NCI-H526 (cell line): Measurements from ENCODE around the gene TBRG4.

Experiments used
- DNase-seq, 2 experiments: peaks; one replicate each; lab custom pipeline; 2025; lab: John Stamatoyannopoulos, UW

TBRG4 gene

DNA sequence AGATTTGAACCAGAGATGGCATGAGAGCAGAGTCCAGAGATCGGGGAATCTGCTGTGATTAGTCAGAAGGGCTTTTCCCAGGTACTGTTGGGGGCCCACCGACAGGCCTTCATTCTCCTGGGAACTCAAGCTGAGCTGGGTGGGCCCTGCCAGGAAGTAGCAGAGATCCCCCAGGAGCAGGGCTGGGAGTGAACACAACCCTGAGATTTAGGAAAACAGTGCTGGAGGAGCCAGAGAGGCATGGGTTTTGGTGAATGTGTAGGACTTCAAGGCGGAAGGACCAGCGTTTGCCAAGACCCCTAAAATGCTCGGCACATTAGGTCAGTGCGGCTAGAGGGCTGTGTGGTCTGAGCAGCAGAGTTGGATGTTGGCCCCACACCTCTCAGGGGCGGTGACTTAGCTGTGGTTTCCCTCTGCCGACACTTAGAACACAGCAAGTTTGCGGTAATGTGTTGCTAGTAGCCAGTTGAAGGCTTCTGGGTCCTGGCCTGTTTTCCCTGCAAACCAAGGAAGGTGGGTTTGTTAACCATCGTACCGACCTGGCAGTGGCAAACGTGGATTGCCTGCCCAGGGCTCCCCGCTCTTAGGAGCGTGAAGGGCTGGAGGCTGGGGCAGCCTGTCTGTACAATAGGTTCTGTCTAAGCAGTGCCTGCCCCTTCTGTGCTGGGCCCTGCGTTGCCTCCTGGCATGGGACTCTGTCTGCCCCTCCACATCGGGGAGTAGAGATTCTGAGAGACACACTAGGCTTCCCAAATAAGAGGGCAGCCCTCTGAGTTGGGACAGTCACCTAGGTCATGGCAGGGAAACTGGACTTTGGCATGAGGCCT lies 36.8 kb downstream of the TBRG4 start:
- no peak for DNase-seq

DNA sequence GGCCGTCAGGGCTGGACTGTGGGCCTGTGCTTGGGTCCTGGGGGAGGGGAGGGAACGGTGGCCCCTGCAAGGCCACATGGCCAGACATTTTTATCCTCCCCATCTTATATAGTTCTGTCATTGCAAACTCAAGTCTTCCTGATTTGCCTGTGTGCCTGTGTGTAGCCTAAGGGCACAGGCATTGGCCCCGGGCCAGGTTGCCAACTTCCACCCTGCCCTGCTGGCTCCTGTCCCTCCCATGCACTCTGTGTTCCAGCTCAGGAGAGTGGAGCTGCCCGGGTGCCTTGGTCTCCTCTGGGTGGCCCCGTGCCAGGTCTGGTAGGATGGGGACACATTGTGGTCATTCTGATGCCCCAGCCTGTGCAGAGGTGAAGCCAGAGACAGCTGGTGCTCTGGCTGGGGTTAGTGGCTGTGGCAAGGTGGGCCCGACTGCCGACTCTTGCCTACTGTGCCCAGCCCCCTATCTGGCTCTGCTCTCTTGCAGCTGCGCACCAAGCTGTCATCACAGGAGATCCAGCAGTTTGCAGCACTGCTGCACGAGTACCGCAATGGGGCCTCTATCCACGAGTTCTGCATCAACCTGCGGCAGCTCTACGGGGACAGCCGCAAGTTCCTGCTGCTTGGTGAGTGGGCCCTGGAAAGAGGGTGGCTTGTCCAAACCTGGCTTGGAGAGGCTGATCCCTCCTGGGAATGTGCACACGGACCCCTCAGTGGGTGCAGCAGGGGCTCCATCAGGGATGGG lies 37.5 kb downstream of the TBRG4 start:
- DNase-seq = no peak

DNA sequence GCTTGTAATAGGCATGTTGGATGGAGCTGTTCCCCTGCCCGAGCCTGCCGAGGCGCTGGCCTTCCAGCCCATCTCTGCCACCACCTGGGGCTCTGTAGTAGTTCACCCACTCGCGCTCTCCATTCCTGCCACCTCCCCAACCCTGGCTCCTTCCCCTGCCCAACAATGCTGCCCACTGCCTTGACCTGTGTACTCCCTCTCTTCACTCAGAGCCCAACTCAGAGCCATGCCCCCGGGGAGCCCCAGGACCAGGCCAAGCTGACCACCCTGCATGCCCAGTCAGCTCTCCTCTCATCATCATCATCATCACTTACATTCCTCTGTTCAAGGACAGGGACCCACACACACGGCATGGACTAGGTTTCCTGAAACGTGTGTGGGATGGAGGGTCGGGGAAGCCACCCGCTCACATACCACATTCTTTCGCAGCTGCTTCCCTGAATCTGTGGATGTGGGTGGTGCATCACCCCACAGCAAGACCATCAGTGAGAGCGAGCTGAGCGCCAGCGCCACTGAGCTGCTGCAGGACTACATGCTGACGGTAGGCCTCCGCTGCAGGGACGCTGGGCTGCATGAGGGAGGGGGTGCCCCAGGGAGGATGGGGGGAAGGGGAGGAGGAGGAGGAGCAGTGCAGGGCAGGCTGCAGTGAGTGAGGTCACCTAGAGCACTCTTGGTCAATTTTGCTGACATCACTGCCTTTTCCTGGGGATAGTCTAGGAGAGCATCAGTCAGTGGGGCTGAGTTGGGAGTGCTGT lies 38.3 kb downstream of the TBRG4 start:
- DNase-seq = no peak

DNA sequence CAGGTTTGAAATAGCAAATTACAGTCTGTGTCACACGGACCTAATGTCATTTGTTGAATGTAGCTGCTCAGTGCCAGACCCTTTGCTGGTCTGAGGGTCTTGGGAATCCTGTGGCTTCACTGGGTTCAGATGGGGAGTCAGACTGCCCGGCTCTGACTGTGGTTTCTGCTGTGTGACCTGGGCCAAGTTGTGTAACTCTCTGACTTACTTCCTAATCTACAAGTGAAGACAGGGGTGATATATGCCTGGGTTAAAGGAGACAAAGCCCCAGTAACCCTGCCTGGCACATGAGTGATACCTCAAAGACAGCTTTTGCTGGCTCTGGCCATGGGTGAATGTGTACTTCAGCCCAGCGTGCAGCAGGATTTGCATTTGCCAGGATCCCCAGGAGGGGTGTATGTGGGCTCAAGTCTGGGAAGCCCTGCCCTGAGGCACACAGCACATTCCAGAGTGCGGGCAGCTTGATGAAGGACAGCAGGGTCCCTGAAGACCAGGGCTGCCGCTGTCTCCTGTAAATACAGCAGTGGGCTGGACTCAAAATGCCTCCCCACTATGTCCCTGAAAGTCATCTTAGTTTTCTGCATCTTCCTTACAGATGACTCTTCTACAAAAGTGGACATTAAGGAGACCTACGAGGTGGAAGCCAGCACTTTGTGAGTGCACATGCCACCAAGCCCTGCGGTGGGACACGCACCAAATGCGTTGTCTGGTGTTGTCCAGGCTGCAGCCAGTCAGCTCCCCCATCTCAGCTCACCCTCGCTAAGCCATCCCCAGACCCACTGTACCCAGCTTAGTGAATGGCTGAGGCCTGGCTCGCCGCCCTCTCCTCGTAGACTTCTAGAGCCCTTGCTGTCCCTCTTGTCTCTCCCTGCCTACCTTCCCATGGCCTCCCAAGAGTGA lies 39.1 kb downstream of the TBRG4 start:
- DNase-seq = peak in 1 of 2 experiments; percentile 19

DNA sequence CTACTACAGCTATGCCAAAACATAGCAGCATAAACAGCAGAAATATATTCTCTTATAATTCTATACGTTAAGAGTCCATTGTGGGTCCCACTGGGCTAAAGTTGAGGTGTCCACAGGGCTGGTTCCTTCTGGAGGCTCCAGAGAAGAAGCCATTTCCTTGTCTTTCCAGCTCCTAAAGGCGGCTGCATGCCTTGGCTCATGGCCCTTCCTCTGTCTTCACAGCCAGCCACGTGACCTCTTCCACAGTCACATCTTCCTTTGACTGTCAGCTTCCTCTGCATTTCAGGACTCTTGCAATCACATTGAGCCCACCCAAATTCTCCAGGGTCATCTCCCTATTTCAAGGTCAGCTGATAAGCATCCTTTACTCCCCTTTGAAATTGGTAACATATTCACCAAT lies 40.0 kb downstream of the TBRG4 start:
- no peak for DNase-seq

DNA sequence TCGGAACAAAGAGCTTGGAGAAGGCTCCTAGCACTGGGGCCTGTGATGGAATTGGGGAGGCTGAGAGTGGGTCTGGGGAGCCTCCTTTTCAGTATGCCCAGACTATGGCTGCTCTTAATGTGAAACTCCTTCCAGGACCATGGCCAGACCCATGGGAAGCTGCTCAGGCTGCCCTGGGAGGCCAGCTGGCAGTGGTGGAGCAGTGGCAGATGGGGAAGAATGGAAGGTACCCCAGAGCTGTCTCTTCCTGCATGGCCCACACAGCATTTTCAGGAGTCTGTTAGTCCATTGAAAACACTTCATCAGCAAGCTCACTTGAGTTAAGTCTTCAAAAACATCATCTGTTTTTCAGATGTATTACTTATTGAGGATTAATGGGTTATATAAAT lies 41.2 kb downstream of the TBRG4 start:
- no peak for DNase-seq

DNA sequence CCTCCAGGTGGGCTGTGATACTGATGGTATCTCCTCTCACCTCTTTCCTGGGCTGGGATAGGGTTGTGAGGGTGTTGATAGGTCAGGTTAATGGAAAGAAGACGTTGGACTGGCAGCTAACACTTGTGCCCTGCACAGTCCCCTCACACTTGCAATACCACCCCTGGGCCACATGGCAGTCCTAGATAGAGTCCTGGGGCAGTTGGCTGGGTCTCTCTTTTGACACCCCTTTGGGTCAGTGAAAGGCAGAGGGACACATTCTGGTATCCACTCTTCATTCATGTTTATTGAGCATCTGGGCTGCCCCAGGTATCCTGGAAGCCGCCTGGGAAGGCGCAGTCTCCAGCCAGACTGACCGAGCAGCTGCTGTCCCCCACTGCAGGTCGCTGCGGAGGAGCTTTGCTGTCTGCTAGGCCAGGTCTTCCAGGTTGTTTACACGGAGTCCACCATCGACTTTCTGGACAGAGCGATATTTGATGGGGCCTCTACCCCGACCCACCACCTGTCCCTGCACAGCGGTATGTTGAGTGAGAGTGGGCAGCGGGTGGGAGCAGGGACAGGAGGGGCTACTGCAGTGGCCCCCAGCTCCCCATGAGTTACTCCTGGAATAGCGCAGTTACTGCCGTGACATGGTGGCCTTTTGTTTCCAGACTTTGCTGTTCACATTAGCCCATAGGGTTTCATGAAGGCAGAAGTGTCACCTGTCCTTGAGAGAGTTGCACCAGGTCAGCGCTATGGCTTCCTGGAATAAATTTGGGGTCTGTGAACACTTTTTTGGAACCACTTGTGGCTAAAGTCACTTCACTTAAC lies 41.8 kb downstream of the TBRG4 start:
- DNase-seq = no peak

DNA sequence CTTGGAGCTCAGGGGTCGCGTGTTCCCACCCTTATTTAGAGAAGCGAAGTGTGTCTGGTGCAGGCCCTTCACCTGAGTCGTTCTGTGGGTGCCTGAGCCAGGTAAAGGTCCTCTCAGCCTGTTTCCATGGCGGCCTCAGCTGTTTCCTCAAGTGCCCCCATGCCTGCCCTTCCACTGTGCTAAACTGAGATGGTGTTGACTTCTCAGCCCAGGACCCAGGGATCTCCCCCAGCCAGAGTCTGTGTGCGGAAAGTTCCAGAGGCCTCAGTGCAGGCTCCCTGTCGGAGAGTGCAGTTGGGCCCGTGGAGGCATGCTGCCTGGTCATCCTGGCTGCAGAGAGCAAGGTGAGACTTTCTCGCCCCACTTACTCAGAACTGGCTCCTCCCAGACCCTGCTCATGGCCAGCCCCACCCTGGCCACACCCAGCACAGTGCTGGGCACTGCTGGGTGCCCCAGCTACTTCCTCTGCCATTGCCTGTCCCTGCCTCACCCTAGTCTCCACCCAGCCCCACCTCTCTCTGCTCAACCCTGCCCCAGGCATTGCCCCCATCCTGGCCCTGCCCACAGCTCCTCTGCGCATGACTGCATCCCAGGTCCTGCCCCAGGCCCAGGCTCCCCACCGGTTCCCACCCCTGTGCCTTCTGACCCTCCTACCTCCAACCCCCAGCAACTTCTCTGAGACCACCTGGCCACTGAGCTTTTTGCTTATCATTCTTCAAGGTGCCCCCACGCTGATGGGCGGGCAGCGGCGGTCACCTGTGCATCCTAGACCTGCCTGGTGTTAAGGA lies 43.1 kb downstream of the TBRG4 start:
- no peak for DNase-seq

DNA sequence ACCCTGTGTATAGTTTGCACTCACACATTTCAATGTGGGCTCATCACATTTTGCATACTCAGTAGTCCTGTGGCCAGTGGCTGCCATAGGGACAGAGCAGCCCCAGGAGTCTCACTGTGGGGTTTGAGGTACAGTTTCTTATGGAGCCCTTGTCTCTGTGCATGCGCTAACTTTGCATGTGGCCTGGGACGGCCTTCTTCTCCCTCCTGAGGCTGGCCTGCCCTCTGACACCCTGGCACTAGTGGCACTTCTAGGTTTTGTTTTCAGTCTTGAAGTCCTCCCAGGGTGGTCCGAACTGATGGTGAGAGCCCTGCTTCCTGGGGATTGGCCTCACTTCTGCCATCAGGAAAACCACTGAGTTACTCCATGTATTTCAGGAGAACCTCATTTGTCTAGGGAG lies 43.9 kb downstream of the TBRG4 start:
- DNase-seq = no peak

DNA sequence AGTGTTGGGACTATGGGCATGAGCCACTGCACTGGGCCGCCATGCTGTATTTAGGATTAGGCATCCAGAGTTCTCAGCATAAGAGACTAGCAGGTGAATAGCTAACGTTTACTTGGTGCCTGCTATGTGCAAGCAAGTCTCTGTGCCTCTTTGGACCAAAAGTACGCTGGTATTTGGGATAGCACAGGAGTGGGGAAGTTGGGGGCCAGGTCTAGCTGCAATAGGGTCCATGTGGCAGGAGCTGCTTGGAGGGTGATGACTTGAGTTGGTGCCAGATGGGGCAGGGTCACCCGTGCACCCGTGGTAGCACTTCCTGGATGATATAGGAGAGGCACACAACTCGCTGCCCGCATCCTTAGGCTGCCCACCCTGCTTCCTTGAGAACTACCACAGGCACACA lies 45.1 kb downstream of the TBRG4 start:
- no peak for DNase-seq

DNA sequence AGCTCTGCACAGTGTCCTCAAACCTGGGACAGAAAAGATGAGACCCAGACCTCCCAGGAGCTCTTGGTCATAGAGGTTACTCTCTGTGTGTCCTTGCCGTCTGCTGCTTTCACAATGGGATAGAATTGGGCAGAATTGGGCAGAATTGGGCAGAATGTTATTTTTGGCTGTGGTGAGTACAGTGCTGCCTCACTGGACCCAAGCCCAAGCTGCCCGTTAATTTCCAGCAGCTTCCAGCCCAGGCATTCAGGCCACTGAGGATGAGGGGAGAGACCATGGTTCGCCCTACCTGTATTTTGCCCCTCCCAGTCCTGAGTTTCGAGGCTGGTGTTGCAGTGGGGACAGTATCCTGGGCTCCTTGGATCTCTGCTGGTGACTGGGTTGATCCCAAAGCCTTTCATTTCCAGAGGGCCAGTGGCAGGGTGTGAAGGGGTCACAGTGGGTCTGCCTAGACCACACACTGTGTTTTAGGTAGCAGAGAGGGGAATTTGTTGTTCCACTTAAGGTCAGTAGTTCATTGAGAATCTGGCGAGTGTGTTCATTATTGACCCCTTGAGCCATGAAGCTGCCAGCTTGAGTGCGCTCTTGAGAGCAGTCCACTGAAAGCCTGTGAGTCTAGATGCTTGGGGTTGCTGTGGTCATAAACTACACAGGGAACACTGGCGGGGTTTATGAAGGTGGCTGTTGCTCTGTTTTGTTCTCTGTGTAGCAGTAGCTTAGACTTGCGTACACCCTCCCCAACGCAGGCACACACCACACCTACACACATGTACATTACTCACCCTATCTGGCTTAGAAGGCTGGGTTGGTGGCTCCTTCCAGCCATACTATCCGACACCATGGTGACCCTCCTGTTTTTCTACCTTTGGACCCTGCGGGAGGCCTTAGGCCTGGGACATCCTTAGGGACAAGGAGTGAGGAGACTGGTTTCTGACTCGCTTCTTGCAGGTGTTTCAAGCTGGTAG lies 46.2 kb downstream of the TBRG4 start:
- DNase-seq = no peak

DNA sequence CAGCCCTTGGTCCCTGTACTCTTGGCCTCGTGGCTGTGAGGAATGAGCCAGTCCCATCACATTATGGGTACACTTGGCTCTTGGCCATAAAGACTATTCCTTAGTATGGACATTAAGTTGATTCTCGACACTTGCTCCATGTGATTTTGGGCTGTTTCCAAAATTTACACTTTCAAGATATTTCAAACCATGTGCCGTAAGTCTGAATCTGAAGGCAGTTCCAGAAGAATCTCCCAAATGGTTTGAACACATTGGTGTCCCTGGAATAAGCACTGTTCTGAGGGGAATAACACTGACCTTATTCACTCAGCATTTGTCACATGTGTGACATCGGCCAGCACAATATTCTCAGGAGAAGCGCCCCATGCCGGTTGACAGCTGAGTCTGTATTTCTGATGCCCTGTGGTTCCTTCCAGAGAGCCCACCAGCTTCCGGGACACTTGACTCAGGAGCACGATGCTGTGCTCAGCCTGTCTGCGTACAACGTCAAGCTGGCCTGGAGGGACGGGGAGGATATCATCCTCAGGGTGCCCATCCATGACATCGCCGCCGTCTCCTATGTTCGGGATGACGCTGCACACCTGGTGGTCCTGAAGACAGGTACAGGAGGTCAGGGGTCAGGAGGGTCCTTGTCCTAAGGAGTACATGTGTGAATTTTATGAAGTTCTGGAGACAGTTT lies 47.3 kb downstream of the TBRG4 start:
- DNase-seq = no peak

DNA sequence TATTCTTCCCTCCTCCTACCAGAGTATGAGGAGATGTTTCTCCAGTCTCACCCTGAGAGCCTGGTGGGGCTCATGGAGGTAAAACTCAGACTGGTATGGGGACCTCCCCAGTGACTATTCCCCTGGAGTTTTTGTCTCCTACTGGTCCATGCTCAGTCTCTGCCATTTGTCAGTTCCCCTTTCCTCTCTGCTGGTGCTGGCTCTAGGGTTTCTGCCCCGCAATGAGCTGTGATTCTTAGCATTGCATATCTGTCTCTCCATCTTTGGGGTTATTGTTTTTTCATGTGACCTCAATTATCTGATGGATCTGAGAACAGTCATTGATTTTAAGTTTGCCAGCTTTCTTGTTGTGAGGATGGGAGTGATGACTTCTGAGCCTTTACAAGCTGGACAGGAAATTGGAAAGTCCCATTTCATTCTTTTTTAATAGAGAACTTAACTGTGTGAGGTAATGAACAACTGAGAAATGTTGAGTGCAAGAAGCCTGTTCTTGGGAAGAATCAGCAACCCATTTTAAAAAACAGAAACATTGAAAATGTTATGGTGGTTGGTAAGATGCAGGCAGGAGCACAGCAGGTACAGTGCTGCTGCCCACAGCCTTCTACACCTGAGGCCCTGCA lies 49.6 kb downstream of the TBRG4 start:
- no peak for DNase-seq

DNA sequence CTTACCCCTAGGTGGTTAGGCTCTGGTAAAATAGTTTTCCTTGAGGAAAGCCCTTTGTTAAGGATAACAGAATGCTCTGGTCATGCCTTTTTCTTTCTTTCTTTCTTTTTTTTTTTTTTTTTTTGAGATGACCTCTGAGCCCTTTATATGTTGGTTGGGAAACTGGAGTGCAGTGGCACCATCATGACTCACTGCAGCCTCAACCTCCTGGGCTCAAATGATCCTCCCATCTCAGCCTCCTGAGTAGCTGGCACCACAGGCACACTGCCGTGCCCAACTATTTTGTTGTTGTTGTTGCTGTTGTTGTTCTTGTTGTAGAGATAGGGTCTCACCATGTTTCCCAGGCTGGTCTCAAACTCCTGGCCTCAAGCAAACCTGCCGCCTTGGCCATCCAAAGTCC lies 50.1 kb downstream of the TBRG4 start:
- DNase-seq = no peak

DNA sequence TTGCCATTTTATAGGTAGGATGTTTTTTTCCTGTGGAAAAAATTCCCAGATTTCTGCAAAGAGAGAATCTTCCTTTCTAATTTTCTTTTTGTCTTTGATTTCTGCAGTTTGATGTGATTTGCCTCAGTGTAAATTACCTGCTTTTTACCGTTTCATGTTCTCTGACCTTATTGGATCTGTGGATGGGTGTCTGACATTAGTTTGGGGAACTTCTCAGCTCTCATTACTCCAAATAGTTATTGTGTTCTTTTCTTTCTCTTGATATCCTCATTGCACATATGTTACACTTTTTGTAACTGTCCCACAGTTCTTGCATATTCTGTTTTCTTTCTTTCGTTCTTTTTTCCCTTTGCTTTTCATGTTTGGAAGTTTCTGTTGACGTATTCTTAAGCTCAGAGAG lies 51.2 kb downstream of the TBRG4 start:
- no peak for DNase-seq

DNA sequence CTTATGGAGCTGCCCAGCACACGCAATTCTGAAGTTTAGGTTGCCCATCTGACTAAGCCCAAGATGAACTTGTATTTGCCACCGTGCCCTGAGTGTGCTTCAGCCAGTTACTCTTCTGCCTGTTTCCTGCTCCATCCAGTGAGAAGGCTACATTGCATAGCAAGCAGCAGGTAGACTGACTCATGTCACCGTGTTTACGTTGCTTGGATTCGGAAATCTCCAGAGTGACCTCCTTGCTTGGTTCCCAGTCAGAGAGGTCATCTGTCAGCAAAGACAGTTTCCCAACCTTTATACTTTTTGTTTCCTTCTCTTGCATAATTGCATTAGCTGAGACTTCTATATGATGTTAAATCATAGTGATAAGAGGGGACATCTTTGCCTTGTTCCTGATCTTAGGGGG lies 53.6 kb downstream of the TBRG4 start:
- no peak for DNase-seq

DNA sequence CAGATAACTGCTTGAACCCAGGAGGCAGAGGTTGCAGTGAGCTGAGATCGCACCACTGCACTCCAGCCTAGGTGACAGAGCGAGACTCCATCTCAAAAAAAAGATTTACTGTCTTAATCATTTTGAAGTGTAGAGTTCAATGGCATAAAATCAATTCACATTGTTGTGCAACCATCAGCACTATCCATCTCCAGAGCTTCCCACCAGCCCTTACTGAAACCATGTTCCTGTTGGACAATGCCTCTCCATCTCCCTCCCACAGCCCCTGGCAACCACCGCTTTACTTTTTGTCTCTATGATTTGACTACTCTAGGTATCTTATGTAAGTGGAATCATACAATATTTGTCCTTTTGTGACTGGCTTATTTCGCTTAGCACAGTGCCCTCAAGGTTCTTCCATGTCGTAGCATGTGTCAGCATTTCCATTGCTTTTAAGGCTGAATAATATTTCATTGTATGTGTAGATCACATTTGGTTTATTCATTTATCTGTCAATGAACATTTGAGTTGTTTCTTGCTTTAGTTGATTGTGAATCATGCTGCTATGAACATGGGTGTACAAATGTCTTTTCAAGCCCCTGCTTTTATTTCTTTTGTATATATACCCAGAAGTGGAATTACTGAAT lies 55.8 kb downstream of the TBRG4 start:
- DNase-seq = no peak
